HG03064 (cell line): ENCODE results near the gene DCPS.
"Not testable (repeated sequence)": the region's sequence is repeated elsewhere in the genome, so short reads cannot be mapped to it uniquely, and the experiment has no call there.

Source experiments
- ATAC-seq: cut with Tn5 transposase; IDR thresholded peaks from one replicate; pipeline ENCODE4 v1.9.1; 2021; ENCODE audit warnings: low read depth; ENCODE audit not compliant: unreplicated experiment

Gene DCPS

DNA sequence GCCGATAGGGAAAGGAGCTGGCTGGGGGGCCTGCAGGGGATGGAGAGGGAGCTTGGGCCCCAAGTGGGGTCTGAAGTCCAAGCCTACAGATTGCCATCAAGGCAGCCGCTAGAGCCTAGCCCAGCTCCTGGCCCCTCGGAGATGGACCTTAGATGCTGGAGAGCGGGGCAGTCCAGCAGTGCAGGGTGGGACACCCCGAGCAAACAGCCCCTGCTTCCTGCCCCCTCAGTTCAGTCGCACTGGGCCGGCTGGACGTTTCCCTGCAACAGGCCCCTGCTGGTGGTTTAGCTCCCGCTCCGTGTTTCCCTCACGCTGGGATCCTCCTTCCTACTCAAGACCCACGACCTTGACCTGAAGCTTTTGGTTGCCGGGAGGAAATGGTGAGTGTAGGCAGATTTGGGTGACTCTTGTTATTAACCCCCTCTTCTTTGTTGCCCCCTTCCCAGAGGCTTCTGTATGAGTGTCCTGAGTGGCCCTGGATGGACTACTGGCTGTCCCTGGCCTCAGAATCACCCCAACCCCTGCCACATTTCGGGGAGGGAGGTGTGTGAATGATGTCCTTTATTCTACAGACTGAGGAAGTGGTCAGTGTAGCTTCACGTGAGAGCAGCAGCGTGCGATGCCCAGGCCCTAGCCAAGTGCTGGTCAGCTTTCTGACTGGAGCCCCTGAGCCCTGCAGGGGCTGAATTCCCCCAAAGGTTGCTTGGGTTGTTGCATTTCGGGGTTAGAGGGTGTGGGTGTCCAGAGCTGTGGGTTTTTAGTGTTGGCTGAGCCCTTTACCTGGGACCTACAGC lies 54.3 kb downstream of the DCPS start:
- ATAC-seq = no peak

DNA sequence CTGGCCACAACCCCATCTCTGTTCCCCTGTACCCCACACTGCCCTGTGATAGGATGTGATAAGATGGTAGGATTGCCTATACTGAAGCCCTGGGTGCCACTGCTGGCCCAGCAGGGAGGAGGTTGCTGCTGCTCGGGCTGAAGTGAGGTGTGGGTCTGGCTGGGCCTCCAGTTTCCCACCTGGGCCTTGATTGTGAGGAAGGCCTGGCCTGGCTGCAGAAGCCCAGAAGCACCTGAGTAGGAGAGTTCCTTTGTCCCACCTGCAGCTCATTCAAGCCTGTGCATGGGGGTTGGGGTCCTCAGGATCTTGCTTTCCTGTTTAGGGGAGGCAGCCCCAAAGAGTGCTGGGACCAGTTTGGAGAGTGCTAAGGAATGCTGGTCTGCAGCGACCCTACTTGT lies 54.9 kb downstream of the DCPS start:
- no peak for ATAC-seq

DNA sequence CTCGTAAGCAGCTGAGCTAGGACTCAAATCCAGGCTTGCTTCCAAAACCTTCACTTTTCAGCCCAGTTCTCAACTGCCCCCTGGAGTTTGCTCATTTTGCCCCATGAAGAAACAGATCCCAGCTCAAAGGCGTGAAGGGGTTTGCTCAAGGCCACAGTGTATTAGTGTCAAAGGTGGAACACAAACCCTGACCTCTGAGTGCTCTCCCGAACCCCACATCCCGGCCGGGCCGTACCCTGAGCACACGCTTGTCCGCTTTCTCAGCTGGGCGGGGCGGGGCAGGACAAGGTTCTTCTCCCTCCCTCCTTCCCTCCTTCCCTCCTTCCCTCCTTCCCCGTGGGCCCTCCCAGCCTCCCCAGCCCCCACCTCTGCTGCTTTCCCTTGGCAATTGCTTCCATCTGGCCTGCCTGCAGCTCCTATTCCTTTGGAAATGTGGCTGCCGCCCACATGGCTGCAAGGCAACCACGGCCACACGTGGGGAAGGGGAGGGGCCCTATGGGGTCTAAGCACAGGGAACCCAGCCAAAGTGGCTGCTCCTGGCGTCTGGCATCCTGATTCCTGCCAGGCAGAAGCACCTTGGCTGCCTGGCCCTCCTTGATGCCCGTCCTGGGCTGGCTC lies 55.7 kb downstream of the DCPS start:
- no peak for ATAC-seq

DNA sequence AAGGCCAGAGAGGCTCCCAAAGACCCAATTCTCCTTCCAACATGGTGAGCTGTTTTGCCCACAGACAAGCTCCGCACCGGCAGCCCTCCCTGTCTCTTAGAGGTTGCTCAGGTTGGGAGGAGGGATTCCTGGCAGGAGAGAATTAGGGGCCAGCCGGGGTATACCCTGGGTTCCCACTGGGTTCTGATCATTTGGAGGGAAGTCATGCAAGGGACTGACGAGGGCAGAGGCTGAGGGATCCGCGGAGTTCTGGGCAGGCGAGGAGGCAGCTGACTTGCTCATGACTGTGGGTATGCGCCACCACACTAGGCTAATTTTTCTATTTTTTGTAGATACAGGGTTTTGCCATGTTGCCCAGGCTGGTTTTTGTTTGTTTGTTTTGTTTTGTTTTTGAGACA lies 56.2 kb downstream of the DCPS start:
- ATAC-seq = no peak

DNA sequence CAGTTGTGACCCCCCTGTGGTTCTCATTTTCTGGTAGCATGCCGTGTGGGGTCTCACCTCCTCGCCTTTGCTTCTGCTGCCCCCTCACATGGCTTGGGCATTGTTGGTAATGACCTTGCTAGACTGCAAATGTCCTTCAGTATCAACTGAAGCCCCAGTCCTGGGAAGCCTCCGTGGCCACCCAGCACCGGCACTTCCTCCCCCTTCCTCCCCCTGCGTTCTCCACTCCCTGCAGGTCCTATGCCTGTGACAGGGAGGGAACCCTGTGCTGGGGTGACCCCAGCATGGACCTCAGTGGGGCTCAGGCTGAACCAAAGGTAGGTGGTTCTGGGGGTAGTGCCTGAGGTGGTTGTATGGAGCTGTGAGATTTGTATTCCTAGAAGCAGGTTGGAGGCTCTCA lies 57.5 kb downstream of the DCPS start:
- ATAC-seq = no peak

DNA sequence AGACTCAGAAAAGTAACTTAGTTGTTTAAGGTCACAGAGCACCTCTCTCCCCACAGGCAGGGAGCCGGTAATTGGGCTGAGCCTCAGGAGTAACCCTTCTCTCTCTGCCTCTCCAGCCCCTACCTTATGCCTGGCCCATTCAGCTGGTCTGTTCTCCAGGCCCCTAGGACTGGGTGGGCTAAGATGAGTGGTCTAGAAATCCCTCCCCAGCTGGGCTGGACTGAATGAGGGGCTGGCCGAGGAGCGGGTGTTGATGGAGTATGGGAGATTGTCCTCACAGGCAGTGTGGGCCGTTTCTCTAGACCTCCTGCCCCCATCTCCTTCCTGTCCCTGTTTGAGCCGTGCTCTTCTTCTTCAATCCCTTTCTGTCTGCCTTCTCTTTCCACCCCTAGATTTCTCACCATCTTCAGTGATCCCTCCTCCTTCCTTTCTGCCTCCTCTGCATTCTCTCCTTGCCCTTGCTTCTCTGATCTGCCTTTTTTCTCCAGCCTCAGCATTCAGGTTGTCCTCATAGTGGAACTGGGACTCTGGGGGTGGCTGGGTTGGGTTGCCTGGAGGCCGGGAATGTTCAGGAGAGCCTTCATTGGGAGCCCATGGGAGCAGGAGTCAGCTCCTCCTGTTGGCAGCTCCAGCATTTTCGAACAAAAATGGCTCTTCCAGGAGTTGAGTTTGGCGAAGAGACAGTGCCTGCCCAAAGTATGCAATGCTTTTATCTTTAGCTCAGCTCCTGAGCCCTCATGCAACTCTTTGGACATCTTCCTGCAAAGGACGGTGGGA lies 59.2 kb downstream of the DCPS start:
- ATAC-seq = no peak

DNA sequence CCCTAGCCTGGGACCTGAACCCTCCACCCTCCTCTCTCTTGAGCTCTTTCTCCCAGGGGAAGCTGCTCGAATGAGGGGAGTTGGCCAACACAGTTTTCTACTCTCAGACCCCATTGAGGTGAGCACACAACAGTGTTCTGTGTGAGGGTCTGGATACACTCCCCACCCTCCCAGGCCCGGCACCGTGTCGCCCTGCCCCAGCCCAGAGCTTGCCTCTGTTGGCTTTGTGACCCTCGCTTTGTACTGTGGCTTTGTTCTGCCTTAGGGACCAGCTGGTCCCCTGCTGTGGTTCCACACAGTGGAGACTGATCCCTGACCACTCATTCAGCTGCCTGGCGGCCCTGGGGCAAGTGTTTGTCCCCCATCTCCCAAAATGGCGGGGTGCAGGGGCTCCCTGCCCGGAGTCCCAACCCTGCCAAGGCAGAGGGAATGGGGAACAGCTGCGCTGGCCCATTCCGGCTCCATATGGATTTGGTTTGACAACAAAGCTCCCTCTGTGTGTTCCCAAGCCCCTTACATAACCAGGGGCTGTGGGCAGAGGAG lies 59.9 kb downstream of the DCPS start:
- no peak for ATAC-seq

DNA sequence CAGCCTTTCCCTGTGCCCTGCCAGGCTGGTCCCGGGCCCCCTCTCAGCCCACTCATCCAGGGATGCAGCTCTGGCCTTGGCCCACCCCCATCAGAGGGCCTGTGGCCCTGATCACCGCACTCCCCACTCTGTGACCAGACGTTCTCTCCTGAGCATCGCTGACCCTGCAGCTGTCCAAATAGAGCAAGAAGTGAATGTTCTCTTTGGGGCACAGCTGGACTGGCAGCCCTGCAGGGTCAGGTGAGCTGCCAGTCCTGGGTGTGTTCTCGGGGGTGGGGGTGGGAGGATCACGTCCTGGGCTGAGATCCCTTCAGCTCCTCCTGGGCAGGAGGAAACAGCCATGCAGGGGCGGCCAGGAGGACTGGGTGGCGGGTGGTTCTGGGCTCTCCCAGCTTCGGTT lies 60.9 kb downstream of the DCPS start:
- not testable (repeated sequence) for ATAC-seq

DNA sequence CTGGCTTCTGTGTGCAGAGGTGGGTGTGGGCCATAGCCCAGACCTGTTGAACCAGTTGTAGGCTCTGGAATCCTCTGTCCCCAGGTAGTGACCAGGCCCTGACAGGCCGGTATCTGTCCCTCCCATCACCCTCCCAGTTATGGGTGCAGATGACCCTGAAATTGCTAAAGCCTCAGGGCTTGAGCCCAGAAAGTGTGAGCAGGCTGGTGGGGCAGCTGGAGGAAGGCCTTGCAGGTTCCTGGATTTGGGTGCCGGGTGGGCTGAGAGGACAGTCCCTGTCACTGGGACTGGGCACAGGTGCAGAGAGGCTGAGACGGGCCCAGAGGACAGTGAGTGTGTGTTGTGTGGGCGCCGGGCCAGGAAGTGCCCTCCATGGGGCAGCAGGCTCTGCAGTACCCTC lies 61.6 kb downstream of the DCPS start:
- not testable (repeated sequence) for ATAC-seq

DNA sequence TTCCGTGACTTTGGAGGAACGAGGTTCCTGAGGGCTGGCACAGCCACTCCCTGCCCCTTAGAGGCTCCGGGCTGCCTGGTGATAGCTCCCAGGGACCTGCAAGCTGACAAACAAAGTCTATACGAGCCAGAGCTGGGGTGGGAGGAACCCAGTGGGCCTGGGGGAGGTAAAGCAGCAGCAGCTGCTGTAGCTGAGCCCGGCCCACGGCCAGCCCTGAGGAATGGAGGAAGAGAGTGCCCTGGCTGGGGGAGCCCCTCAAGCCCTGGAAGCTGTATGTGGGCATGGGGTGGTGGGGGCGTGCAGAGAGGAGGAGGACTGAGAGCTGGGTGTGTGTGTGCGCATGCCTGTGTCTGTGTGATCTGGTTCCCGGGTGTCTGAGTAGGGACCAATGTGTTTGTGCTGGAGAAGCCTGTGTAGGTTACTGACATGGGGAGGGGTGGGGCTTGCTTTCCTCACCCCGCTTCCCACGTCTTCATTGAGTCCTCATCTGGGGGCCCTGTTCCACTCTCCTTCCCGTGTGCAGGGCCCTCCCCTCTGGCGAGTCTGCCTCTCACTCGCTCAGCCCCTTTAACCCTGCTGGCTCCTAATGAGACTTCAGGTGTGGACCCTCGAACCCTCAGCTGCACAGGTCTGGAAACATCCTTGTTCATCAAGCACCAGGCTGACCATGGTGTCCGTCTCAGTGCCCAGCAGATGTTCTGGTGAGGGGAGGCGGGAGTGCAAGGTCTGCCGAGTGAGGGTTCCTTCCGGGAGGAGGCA lies 62.4 kb downstream of the DCPS start:
- ATAC-seq = no peak

DNA sequence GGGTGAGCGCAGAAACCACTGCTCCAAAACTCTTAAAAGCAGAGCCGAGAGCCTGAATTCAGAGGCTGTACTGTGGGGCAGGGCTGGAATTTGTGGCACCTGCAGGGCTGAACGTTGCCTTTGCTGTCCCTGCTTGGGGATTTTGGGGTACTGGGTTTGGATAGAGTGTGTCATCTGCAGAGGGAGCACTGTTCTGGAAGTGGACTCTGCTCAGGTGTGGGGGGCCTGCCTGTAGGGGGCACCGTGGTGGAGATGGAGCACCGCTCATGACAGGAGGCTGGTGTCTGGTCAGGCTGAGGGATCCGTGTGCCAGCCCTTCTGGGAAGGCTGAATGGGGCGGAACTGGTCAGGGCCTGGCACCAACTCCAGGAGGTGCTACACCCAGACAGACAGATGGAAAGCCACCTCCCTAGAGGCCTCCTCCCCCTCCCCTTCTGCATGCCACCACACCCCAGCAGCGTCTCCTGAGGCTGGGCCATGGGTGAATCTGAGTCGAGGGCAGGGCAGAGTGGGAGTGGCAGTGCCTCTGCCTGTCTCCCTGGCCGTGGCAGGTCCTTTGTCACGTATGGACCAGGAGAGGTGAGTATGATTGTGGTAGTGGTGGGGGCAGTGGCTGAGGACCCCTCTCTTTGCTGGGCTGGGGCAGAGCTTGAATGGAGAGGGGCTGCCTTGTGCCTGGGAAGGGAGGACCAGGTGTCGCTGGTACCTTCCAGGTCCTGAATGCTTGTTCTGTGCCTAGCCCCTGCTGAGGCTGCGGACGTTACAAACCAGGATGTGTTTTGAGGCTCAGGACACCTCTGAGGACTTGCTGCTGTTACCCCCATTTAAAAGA lies 63.2 kb downstream of the DCPS start:
- ATAC-seq = not testable (repeated sequence)

DNA sequence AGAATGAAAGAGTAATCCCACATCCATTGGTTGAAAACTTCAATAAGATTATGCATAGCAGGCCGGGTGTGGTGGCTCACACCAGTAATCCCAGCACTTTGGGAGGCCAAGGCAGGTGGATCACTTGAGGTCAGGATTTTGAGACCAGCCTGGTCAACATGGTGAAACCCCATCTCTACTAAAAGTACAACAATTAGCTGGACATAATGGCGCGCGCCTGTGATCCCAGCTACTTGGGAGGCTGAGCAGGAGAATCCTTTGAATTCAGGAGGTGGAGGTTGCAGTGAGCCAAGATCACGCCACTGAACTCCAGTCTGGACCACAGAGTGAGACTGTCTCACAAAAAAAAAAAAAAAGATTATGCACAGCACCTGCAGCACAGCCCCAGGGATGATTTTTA lies 63.9 kb downstream of the DCPS start:
- not testable (repeated sequence) for ATAC-seq

DNA sequence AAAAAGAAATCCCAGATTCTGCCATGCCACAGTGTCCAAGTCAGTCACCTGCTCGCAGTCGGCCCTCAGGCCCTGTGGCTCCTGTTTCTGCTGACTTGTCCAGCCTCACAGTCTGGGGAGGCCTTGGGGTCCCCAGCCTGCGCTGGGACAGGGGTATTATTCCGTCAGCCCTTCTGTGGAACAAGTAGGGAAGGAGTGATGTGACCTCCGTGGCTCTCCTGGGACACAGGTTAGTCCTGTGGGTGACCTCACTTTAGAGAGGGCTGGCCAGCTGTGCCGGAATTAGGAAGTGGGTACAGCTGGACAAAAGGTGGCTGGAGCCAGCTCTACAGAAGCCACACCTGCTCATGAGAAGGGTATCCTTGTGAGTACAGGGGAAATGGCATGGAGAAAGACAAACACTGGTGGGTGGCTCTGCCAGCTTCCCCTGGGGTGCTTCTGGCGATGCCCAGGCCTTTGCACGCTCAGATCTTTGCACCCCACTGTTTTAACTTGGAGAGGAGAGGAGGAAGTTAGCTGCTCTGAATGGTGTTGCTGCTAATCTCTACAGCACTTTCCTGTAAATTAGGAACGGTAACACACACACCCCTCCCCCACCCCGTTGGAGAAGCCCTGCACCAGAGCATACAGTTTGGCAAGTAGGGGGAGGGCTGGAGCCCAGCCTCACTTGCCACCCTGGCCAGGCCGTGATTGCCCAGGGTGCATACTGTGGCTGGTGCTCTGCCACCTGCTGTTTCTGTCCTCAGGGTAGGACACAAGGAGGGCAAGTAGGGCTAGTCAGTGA lies 64.7 kb downstream of the DCPS start:
- not testable (repeated sequence) for ATAC-seq

DNA sequence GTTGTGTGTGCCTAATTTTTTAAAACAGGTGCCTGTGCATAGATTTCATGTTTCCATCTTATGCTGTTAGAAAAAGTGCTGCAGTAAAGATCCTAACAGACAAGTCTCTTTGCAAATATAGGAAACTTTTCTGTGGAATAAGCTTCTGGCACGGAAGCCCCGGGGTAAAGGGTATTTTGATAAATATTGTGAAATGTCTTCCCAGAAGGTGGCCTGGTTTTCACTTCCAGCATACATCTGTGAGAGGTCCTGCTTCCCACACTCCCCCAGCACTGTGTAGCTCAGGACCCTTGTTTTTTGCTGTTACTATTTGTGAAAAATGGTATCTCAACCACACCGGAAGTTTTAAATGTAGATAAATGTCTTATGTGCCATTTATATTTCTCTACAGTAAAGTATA lies 66.2 kb downstream of the DCPS start:
- ATAC-seq = no peak

DNA sequence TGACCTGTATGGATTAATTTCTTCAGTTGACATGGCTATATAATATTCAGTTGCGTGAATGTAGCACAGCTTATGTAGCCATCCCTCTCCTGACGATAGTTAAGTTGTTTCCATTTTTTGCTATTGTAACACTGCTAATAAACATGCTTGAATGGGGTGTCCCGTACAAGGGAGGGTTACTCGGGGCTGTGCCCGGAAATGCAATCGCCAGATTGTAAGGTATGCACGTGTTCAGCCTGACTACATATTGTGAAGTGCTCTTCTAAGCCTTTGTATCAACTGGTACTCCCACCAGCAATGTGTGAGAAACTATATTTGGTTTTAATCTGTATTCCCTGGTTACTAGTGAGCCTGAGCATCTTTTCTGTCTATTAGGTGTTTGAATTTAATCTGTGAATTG lies 67.7 kb downstream of the DCPS start:
- ATAC-seq = no peak

DNA sequence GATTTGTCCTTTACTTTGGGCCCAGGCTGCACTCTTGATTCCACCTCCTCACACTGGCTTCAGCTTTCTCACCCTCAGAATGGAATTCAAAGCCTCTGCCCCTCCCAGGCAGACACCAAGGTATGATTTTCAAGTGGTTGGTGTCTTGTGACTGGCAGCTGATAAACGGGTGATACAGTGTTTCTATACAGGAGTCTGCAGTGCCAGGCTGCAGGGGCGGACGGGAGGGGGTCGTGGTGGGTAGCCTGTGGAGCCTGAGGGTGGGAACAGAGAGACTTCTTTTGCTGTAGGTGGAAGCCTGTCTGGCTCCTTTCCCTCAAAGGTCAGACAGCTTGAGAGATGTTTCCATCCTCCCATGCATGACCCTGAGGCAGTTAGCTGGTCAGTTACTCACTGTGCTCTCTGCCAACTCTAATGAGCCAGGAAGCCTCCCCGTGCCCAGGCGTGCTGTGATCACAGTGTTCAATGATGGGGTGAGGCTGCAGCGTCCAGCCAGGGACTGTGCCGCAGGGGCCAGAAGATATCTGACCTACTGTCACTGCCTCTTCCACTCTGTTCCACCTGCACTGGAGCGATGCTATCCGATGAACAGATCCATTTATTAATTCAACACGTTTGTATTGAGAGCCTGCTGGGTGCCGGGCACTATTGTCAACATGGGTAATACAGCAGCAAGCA lies 69.7 kb downstream of the DCPS start:
- ATAC-seq = not testable (repeated sequence)

DNA sequence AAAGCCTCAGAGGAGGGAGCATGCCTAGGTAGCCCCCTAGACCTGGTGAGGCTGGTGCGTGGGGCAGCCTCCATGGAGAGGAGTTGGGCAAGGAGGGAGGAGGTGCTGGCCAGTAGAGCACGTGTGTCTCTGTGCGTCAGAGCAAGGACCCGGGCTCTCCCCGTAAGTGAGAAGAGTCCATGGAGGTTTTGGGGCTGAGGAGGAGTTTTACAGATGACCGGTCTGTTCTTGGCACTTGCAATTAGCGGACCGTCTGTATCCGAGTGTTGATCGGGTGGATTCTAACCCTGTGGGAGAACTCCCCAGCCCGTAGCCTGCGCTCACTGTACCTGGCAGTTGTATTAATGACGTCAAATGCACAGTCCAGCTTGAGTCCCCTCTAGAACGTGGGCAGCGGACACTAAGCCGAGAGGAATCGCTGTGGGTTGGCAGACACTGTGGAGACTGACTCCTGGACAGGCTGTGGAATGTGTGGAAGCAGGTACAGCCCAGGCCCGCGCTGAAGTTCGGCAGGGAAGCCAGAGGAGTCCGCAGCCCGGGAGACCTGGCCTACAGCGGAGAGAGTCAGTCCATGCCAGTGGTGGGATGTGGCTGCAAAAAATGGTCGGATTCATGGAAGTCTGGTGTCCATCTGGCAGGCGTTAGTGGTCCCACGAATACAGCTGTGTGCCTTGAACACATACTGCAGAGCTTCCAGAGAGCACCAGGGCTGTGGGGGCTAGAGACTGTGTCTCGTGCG lies 70.9 kb downstream of the DCPS start:
- ATAC-seq = not testable (repeated sequence)

DNA sequence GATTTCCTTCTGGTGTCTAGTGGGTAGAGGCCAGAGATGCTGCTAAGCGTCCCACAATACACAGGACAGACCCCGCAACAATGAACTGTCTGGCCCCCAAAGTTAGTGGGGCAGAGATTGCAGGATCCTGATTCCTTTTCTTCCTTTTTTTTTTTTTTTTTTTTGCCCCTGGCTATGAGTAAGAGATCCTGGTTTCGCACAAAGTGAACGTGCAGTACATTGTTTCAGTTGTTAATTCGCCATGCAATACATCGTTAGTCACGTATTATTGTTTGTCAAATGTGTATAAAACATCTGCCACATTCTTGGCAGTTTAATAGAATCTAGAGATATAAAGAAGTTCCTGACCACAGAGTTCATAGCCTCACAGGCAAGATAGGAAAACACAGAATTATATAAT lies 71.9 kb downstream of the DCPS start:
- no peak for ATAC-seq
